IMR-90 (cell line): Measurements from ENCODE around the gene KAZN. TPM values are rescaled to one million over a fixed set of nuclear protein-coding genes. Genes with fewer than 3 reads are reported as not detected.

Experiments used
- ATAC-seq: fragments of 200-7000 bp; cut with Tn5 transposase; 2 replicates; pipeline ENCODE4 v1.9.1; 2020; ENCODE audit warnings: low read depth, mild to moderate bottlenecking, moderate library complexity
- BruUV-seq: library from RNA; stranded (reverse); fragments of 400-500 nt; replicated peaks from 2 replicates; lab custom pipeline; 2021; lab: Mats Ljungman, UMichigan
- CTCF ChIA-PET: fragments of 300-600 bp; formaldehyde crosslinking; extraction: SDS; loops from one replicate; lab custom pipeline; 2021; ENCODE audit warnings: antibody characterized with exemption; lab: Yijun Ruan, JAX
- POLR2A ChIA-PET: fragments of 300-600 bp; sonication (Branson Sonifier 250); formaldehyde crosslinking; loops from one replicate; lab custom pipeline; 2022; ENCODE audit warnings: antibody characterized with exemption; ENCODE audit not compliant: unreplicated experiment; lab: Charles Lee
- DNase-seq: peaks from one replicate; pipeline ENCODE4 v3.0.0; 2013
- H2AFZ ChIP-seq: replicated peaks from 2 replicates; pipeline ENCODE3; 2013; ENCODE audit warnings: low read length, mild to moderate bottlenecking; ENCODE audit not compliant: poor library complexity
- H2AK5ac ChIP-seq: 2 replicates; pipeline ENCODE4 v1.6.1; 2013; ENCODE audit warnings: low read depth, low read length, inconsistent platforms
- H2AK9ac ChIP-seq: replicated peaks from 2 replicates; pipeline ENCODE3; 2013; ENCODE audit warnings: mild to moderate bottlenecking, low read depth, low read length, moderate library complexity; ENCODE audit not compliant: poor library complexity
- H2BK120ac ChIP-seq: 2 replicates; pipeline ENCODE4 v1.6.1; 2013; ENCODE audit warnings: low read depth, low read length, inconsistent platforms
- H2BK15ac ChIP-seq: 3 replicates; pipeline ENCODE4 v1.6.1; 2013; ENCODE audit warnings: low read depth, low read length, inconsistent platforms
- H2BK20ac ChIP-seq: 2 replicates; pipeline ENCODE4 v1.6.1; 2013; ENCODE audit warnings: low read depth, mild to moderate bottlenecking, inconsistent platforms, low read length, moderate library complexity
- H2BK5ac ChIP-seq: 2 replicates; pipeline ENCODE4 v1.6.1; 2013; ENCODE audit warnings: mild to moderate bottlenecking, low read depth, low read length, inconsistent platforms; ENCODE audit not compliant: poor library complexity, severe bottlenecking
- H3K14ac ChIP-seq: replicated peaks from 2 replicates; pipeline ENCODE4 v1.6.1; 2013; ENCODE audit warnings: low read depth, low read length, inconsistent platforms
- H3K18ac ChIP-seq: 2 replicates; pipeline ENCODE4 v1.6.1; 2013; ENCODE audit warnings: low read depth, low read length, control low read depth
- H3K23ac ChIP-seq: 2 replicates; pipeline ENCODE4 v1.6.1; 2013; ENCODE audit warnings: low read depth, low read length, inconsistent platforms
- H3K27ac ChIP-seq: 2 replicates; pipeline ENCODE4 v1.5.1; 2013; ENCODE audit warnings: mild to moderate bottlenecking, control low read depth, low read length; ENCODE audit not compliant: insufficient read depth
- H3K27me3 ChIP-seq: 2 replicates; pipeline ENCODE4 v1.6.1; 2013; ENCODE audit warnings: low read length; ENCODE audit not compliant: control insufficient read depth, insufficient read depth
- H3K36me3 ChIP-seq: 2 replicates; pipeline ENCODE4 v1.6.1; 2013; ENCODE audit warnings: low read length, mixed read lengths; ENCODE audit not compliant: control insufficient read depth, insufficient read depth
- H3K4ac ChIP-seq: 2 replicates; pipeline ENCODE4 v1.6.1; 2013; ENCODE audit warnings: low read depth, low read length, inconsistent platforms
- H3K4me1 ChIP-seq: 2 replicates; pipeline ENCODE4 v1.6.1; 2013; ENCODE audit warnings: low read length, mixed read lengths; ENCODE audit not compliant: control insufficient read depth, insufficient read depth
- H3K4me2 ChIP-seq: 2 replicates; pipeline ENCODE4 v1.6.1; 2013; ENCODE audit warnings: low read depth, mild to moderate bottlenecking, control low read depth, low read length, moderate library complexity
- H3K4me3 ChIP-seq: 2 replicates; pipeline ENCODE4 v1.5.1; 2013; ENCODE audit warnings: low read depth, mild to moderate bottlenecking, control low read depth, low read length, moderate library complexity; ENCODE audit not compliant: insufficient read depth
- H3K56ac ChIP-seq: 2 replicates; pipeline ENCODE4 v1.6.1; 2013; ENCODE audit warnings: low read length, inconsistent platforms; ENCODE audit not compliant: insufficient read depth; ENCODE audit errors: extremely low read depth
- H3K79me1 ChIP-seq, 2 experiments: 2 replicates each; pipeline ENCODE4 v1.6.1; 2013; ENCODE audit warnings: low read length in 2 of 2, inconsistent platforms in 1 of 2, low read depth in 1 of 2
- H3K9ac ChIP-seq: 2 replicates; pipeline ENCODE4 v1.6.1; 2013; ENCODE audit warnings: low read depth, low read length, control low read depth
- H3K9me1 ChIP-seq: 2 replicates; pipeline ENCODE4 v1.6.1; 2013; ENCODE audit warnings: low read length, inconsistent platforms; ENCODE audit not compliant: insufficient read depth
- H3K9me3 ChIP-seq: 2 replicates; pipeline ENCODE4 v1.6.1; 2013; ENCODE audit warnings: low read length; ENCODE audit not compliant: control insufficient read depth, insufficient read depth
- H4K20me1 ChIP-seq: 2 replicates; pipeline ENCODE4 v1.6.1; 2013; ENCODE audit warnings: low read length, inconsistent platforms; ENCODE audit not compliant: insufficient read depth
- H4K5ac ChIP-seq: 2 replicates; pipeline ENCODE4 v1.6.1; 2013; ENCODE audit warnings: mild to moderate bottlenecking, low read depth, low read length, control low read depth
- H4K8ac ChIP-seq, 2 experiments: 2 replicates each; pipeline ENCODE4 v1.6.1; 2013; ENCODE audit warnings: low read depth in 2 of 2, low read length in 2 of 2, control low read depth in 1 of 2, inconsistent platforms in 1 of 2
- H4K91ac ChIP-seq: 2 replicates; pipeline ENCODE4 v1.6.1; 2013; ENCODE audit warnings: low read depth, low read length, inconsistent platforms; ENCODE audit not compliant: insufficient read depth
- BHLHE40 ChIP-seq: fragments of 150-350 bp; IDR thresholded peaks from 2 replicates; pipeline ENCODE4 v1.6.1; 2016; ENCODE audit warnings: mild to moderate bottlenecking, low read depth, low read length
- CEBPB ChIP-seq: IDR thresholded peaks from 2 replicates; pipeline ENCODE4 v1.6.1; 2012; ENCODE audit warnings: low read depth, low read length, improper control_type of control experiment
- CHD1 ChIP-seq: IDR thresholded peaks from 2 replicates; pipeline ENCODE4 v1.6.1; 2012; ENCODE audit warnings: low read depth, low read length, improper control_type of control experiment
- CTCF ChIP-seq: conservative IDR thresholded peaks from 2 replicates; pipeline ENCODE4 v1.5.1; 2012; ENCODE audit warnings: mild to moderate bottlenecking, low read depth, low read length, improper control_type of control experiment
- ELK1 ChIP-seq: fragments of 150-350 bp; IDR thresholded peaks from 2 replicates; pipeline ENCODE4 v1.6.1; 2016; ENCODE audit warnings: low read depth, mild to moderate bottlenecking, low read length, moderate library complexity, borderline replicate concordance
- FOS ChIP-seq: fragments of 150-350 bp; IDR thresholded peaks from 2 replicates; pipeline ENCODE4 v1.6.1; 2016; ENCODE audit warnings: low read depth, low read length
- MAFK ChIP-seq: IDR thresholded peaks from 2 replicates; pipeline ENCODE4 v1.6.1; 2012; ENCODE audit warnings: low read depth, low read length, improper control_type of control experiment
- MAZ ChIP-seq: IDR thresholded peaks from 2 replicates; pipeline ENCODE4 v1.6.1; 2012; ENCODE audit warnings: low read depth, mild to moderate bottlenecking, low read length, improper control_type of control experiment, moderate library complexity, borderline replicate concordance
- MXI1 ChIP-seq: IDR thresholded peaks from 2 replicates; pipeline ENCODE4 v1.6.1; 2012; ENCODE audit warnings: low read depth, mild to moderate bottlenecking, low read length, moderate library complexity, borderline replicate concordance
- NFE2L2 ChIP-seq: fragments of 150-350 bp; IDR thresholded peaks from 2 replicates; pipeline ENCODE4 v1.6.1; 2016; ENCODE audit warnings: low read depth, mild to moderate bottlenecking, low read length
- POLR2A ChIP-seq: IDR thresholded peaks from 2 replicates; pipeline ENCODE4 v1.6.1; 2012; ENCODE audit warnings: mild to moderate bottlenecking, low read depth, low read length
- RAD21 ChIP-seq: IDR thresholded peaks from 2 replicates; pipeline ENCODE4 v1.6.1; 2012; ENCODE audit warnings: low read length, improper control_type of control experiment
- RCOR1 ChIP-seq: IDR thresholded peaks from 2 replicates; pipeline ENCODE4 v1.6.1; 2012; ENCODE audit warnings: mild to moderate bottlenecking, low read length, improper control_type of control experiment; ENCODE audit not compliant: insufficient replicate concordance
- RFX5 ChIP-seq: IDR thresholded peaks from 2 replicates; pipeline ENCODE4 v1.8.0; 2012; ENCODE audit warnings: low read depth, mild to moderate bottlenecking, low read length, moderate library complexity
- SMC3 ChIP-seq: fragments of 150-350 bp; IDR thresholded peaks from 2 replicates; pipeline ENCODE4 v1.6.1; 2016; ENCODE audit warnings: low read depth, mild to moderate bottlenecking, antibody characterized with exemption, low read length, moderate library complexity
- USF2 ChIP-seq: fragments of 150-350 bp; IDR thresholded peaks from 2 replicates; pipeline ENCODE4 v1.6.1; 2017; ENCODE audit warnings: mild to moderate bottlenecking, antibody characterized with exemption, low read length, low read depth
- WGBS, 2 experiments: methylation state at CpG; one replicate each; pipeline versions ENCODE4 v1.1.5 to v1.1.7; 2013; ENCODE audit warnings: missing lambda C conversion rate in 2 of 2; ENCODE audit not compliant: insufficient read length in 1 of 2; ENCODE audit errors: extremely low coverage in 2 of 2; 5-methylcytosine and 5-hydroxymethylcytosine counted together
- dilution Hi-C: fragments of 300-500 bp; cut with HindIII; formaldehyde crosslinking; loops from one replicate; pipeline ENCODE4 v1.14.3; 2018; ENCODE audit warnings: low sequenced_read_pairs; ENCODE audit not compliant: unreplicated experiment
- in situ Hi-C: fragments of 300-500 bp; cut with MboI; formaldehyde crosslinking; loops from 3 replicates; pipeline ENCODE4 v1.14.3; 2019; ENCODE audit warnings: low sequenced_read_pairs, inconsistent platforms, mixed read lengths
- intact Hi-C: fragments of 100-400 bp; cut with micrococcal nuclease; formaldehyde crosslinking; loops from 2 replicates; pipeline ENCODE4 v1.10.0; 2022
- polyA plus RNA-seq, 3 experiments: library from polyadenylated mRNA; depleted of rRNA; stranded (reverse); fragments of >200 nt; gene quantifications; 2 replicates each; pipeline ENCODE4 v1.2.3, GENCODE V29; 2012; ENCODE audit warnings: low replicate concordance in 1 of 3
- total RNA-seq: library from RNA; depleted of rRNA; stranded (reverse); fragments of >200 nt; gene quantifications from 2 replicates; pipeline ENCODE4 v1.2.3, GENCODE V29; 2012

Gene KAZN
- total and polyA plus RNA-seq, 2 of the 4 experiments (the other 2 are of a cell fraction), result 5.2 to 10.5 TPM

GRCh38 chr1:14663773-14664172 is 65.3 kb downstream of the KAZN start:
- dilution Hi-C loops (no loop called here), intact Hi-C loops (no loop called here), in situ Hi-C loops (no loop called here)
- no peak overlapping the region for H3K23ac ChIP-seq
- 0 out of 2 replicates have a peak, but pooled peaks cover 2% of the 10 kb centered on the region for H3K9me3 ChIP-seq
- H3K4me1 ChIP-seq, result no peaks in the 10 kb centered on the region; the same call in 1 of the 2 replicates
- peaks cover 2% of the 10 kb centered on the region; the same call in 1 of the 2 replicates for H3K27me3 ChIP-seq
- no peak overlapping the region for H2BK15ac ChIP-seq
- no peak overlapping the region for H3K14ac ChIP-seq
- no peak for DNase-seq
- no TSS peak for BruUV-seq
- no peak overlapping the region for H4K8ac ChIP-seq
- H3K4me3 ChIP-seq, result no peak overlapping the region
- no peak overlapping the region for H4K5ac ChIP-seq
- H3K9me1 ChIP-seq, result no peaks in the 10 kb centered on the region
- POLR2A ChIA-PET, result no interaction called here
- no peak overlapping the region for H3K56ac ChIP-seq
- H3K18ac ChIP-seq, result no peak overlapping the region
- no peak overlapping the region for H2BK120ac ChIP-seq
- H3K36me3 ChIP-seq, result no peaks in the 10 kb centered on the region
- H2AK9ac ChIP-seq, result no peak overlapping the region
- no peak overlapping the region for H4K91ac ChIP-seq
- no peak overlapping the region for H3K4me2 ChIP-seq
- no peaks in the 10 kb centered on the region for H3K79me1 ChIP-seq
- no peak overlapping the region for H3K9ac ChIP-seq
- no peak for ATAC-seq
- CTCF ChIA-PET, result no interaction called here
- WGBS, 2 experiments, result no CpG with 5 or more reads among the region's 6 CpGs
- no peak overlapping the region for H3K4ac ChIP-seq
- H4K20me1 ChIP-seq, result no peaks in the 10 kb centered on the region
- no peak overlapping the region for H2AFZ ChIP-seq
- H2AK5ac ChIP-seq, result no peak overlapping the region
- no peak for TF ChIP-seq CEBPB
- no peak for TF ChIP-seq BHLHE40
- TF ChIP-seq MAFK, result no peak
- TF ChIP-seq MXI1, result no peak
- TF ChIP-seq FOS, result no peak
- TF ChIP-seq SMC3, result no peak
- TF ChIP-seq ELK1, result no peak
- no peak for TF ChIP-seq NFE2L2
- TF ChIP-seq RCOR1, result no peak
- TF ChIP-seq RAD21, result no peak
- TF ChIP-seq RFX5, result no peak
- TF ChIP-seq USF2, result no peak
- no peak for TF ChIP-seq CHD1
- TF ChIP-seq MAZ, result no peak
- TF ChIP-seq POLR2A, result no peak
- no peak for TF ChIP-seq CTCF
- no peak overlapping the region for H3K27ac ChIP-seq
- H2BK20ac ChIP-seq, result no peak overlapping the region
- H2BK5ac ChIP-seq, result no peak overlapping the region
